ENCODE results near the gene TAF4B.
"Not testable (repeated sequence)": the region's sequence is repeated elsewhere in the genome, so short reads cannot be mapped to it uniquely, and the experiment has no call there.

Gene TAF4B

GRCh38 chr18:26226229-26227050, at the start of gene TAF4B:
Gene TAF4B, plus strand, starts transcription at chr18:26226445. Its CDS starts 489 bp downstream, at chr18:26226934.
- TF ChIP-seq POLR2A (IDR thresholded peaks at IDR 0.05; ENCODE audit: low read depth, low read length): no peak
- DNase-seq (ENCODE audit: insufficient read length, low spot score): peak; percentile 74
- peak; percentile 82 for FAIRE-seq

GRCh38 chr18:26181343-26181826, 44.9 kb upstream of the TAF4B start:
- DNase-seq (ENCODE audit: insufficient read length, low spot score) (no peak), FAIRE-seq (no peak)
- no peak for TF ChIP-seq POLR2A (IDR thresholded peaks at IDR 0.05; ENCODE audit: low read depth, low read length)

GRCh38 chr18:26183395-26184112, 42.7 kb upstream of the TAF4B start:
- no peak for TF ChIP-seq POLR2A (IDR thresholded peaks at IDR 0.05; ENCODE audit: low read depth, low read length)
- DNase-seq (ENCODE audit: insufficient read length, low spot score) (no peak), FAIRE-seq (no peak)

GRCh38 chr18:26185267-26185666, 41.0 kb upstream of the TAF4B start:
- DNase-seq (ENCODE audit: insufficient read length, low spot score) (peak; percentile 1), FAIRE-seq (no peak)
- no peak for TF ChIP-seq POLR2A (IDR thresholded peaks at IDR 0.05; ENCODE audit: low read depth, low read length)

- DNase-seq (ENCODE audit: insufficient read length, low spot score) (no peak), FAIRE-seq (no peak)
- no peak for TF ChIP-seq POLR2A (IDR thresholded peaks at IDR 0.05; ENCODE audit: low read depth, low read length)
Measured at GRCh38 chr18:26190506-26190905, 35.7 kb upstream of the TAF4B start.

GRCh38 chr18:26192233-26192632, 34.0 kb upstream of the TAF4B start:
- no peak for TF ChIP-seq POLR2A (IDR thresholded peaks at IDR 0.05; ENCODE audit: low read depth, low read length)
- DNase-seq (ENCODE audit: insufficient read length, low spot score) (no peak), FAIRE-seq (no peak)

GRCh38 chr18:26196605-26197004, 29.6 kb upstream of the TAF4B start:
- DNase-seq (ENCODE audit: insufficient read length, low spot score): no peak
- TF ChIP-seq POLR2A (IDR thresholded peaks at IDR 0.05; ENCODE audit: low read depth, low read length): no peak
- no peak for FAIRE-seq

- DNase-seq (ENCODE audit: insufficient read length, low spot score); FAIRE-seq: not testable (repeated sequence)
Measured at GRCh38 chr18:26202001-26202400, 24.2 kb upstream of the TAF4B start.

- no peak for TF ChIP-seq POLR2A (IDR thresholded peaks at IDR 0.05; ENCODE audit: low read depth, low read length)
- FAIRE-seq (no peak), DNase-seq (ENCODE audit: insufficient read length, low spot score) (no peak)
Measured at GRCh38 chr18:26205318-26205717, 20.9 kb upstream of the TAF4B start.

GRCh38 chr18:26206488-26206887, 19.8 kb upstream of the TAF4B start:
- DNase-seq (ENCODE audit: insufficient read length, low spot score) (no peak), FAIRE-seq (no peak)
- no peak for TF ChIP-seq POLR2A (IDR thresholded peaks at IDR 0.05; ENCODE audit: low read depth, low read length)

GRCh38 chr18:26207937-26208336, 18.3 kb upstream of the TAF4B start:
- FAIRE-seq (no peak), DNase-seq (ENCODE audit: insufficient read length, low spot score) (no peak)
- no peak for TF ChIP-seq POLR2A (IDR thresholded peaks at IDR 0.05; ENCODE audit: low read depth, low read length)

- DNase-seq (ENCODE audit: insufficient read length, low spot score) (no peak), FAIRE-seq (no peak)
- TF ChIP-seq POLR2A (IDR thresholded peaks at IDR 0.05; ENCODE audit: low read depth, low read length): no peak
Measured at GRCh38 chr18:26208977-26209376, 17.3 kb upstream of the TAF4B start.

- TF ChIP-seq POLR2A (IDR thresholded peaks at IDR 0.05; ENCODE audit: low read depth, low read length): no peak
- DNase-seq (ENCODE audit: insufficient read length, low spot score) (no peak), FAIRE-seq (no peak)
Measured at GRCh38 chr18:26210147-26210546, 16.1 kb upstream of the TAF4B start.

GRCh38 chr18:26215247-26215970, 10.8 kb upstream of the TAF4B start:
- no peak for DNase-seq (ENCODE audit: insufficient read length, low spot score)
- TF ChIP-seq POLR2A (IDR thresholded peaks at IDR 0.05; ENCODE audit: low read depth, low read length): no peak
- FAIRE-seq: no peak
